Tibial nerve (tissue), 4 donors: ENCODE results near the gene EPN1. TPM values are rescaled to one million over a fixed set of nuclear protein-coding genes. Genes with fewer than 3 reads are reported as not detected.

Source experiments
- DNase-seq, 2 donors: peaks; one replicate each; pipeline ENCODE4 v3.0.0-alpha.2; 2019; ENCODE audit warnings: low spot score in 2 of 2
- H3K27ac ChIP-seq, 4 donors: fragments of 200-600 bp; sonication (generic) in 3 of 4; one replicate each; pipeline ENCODE4 v1.5.1; 2017 to 2019; ENCODE audit warnings: mild to moderate bottlenecking in 1 of 4
- H3K27me3 ChIP-seq, 2 donors: fragments of 200-600 bp; sonication (generic) in 1 of 2; one replicate each; pipeline versions ENCODE4 v1.5.1 to v1.6.0; 2017 to 2019
- H3K36me3 ChIP-seq, 3 donors: fragments of 200-600 bp; sonication (generic); one replicate each; pipeline ENCODE4 v1.5.1; 2018 to 2019
- H3K4me1 ChIP-seq, 4 donors: fragments of 200-600 bp; sonication (generic) in 3 of 4; one replicate each; pipeline ENCODE4 v1.5.1; 2017 to 2019
- H3K4me3 ChIP-seq, 4 donors: fragments of 200-600 bp; sonication (generic) in 3 of 4; one replicate each; pipeline ENCODE4 v1.5.1; 2017 to 2019; ENCODE audit warnings: mild to moderate bottlenecking in 1 of 4, moderate library complexity in 1 of 4
- H3K9me3 ChIP-seq, 4 donors: fragments of 200-600 bp; sonication (generic) in 3 of 4; one replicate each; pipeline ENCODE4 v1.5.1; 2017 to 2019
- CTCF ChIP-seq, 5 experiments: fragments of 200-600 bp in 3 of 5; fragments of 450-650 bp in 2 of 5; sonication (generic) in 3 of 5; IDR thresholded peaks; one replicate each; pipeline ENCODE4 v1.5.1; 2016 to 2019; ENCODE audit warnings: antibody characterized with exemption in 5 of 5, mild to moderate bottlenecking in 3 of 5, moderate library complexity in 2 of 5
- EP300 ChIP-seq, 2 donors: sonication (generic); formaldehyde crosslinking; IDR thresholded peaks; one replicate each; pipeline ENCODE4 v1.6.1; 2017; ENCODE audit warnings: antibody characterized with exemption in 2 of 2, mild to moderate bottlenecking in 1 of 2
- POLR2A ChIP-seq, 2 donors: fragments of 450-650 bp; IDR thresholded peaks; one replicate each; pipeline ENCODE4 v1.6.1; 2017; ENCODE audit warnings: antibody characterized with exemption in 2 of 2, mild to moderate bottlenecking in 2 of 2, moderate library complexity in 2 of 2
- WGBS, 2 donors: methylation state at CpG; one replicate each; pipeline ENCODE4 v1.1.5; 2018; 5-methylcytosine and 5-hydroxymethylcytosine counted together
- total RNA-seq, 4 donors: library from RNA; depleted of rRNA; stranded (reverse); fragments of >200 nt; gene quantifications; one replicate each; pipeline ENCODE4 v1.1.0, GENCODE V29; 2016

The EPN1 gene
- total RNA-seq, 4 donors from 2014 or later, result 92.0 to 164 (median 118) TPM

GRCh38 chr19:55667511-55667910, 7.5 kb upstream of the EPN1 start:
- Histone ChIP-seq H3K4me1 (peaks cover 0 to 9% (median 0%) of the 10 kb centered on the region in 4 donors), H3K36me3 (peaks cover 8 to 93% (median 49%) of the 10 kb centered on the region in 3 donors), H3K27ac (peak overlapping the region in 1 of 4 donors; percentile 16), H3K4me3 (no peak overlapping the region), H3K9me3 (no peaks in the 10 kb centered on the region), H3K27me3 (no peaks in the 10 kb centered on the region)
- TF ChIP-seq CTCF (IDR thresholded peaks at IDR 0.05) (no peak), POLR2A (IDR thresholded peaks at IDR 0.05) (no peak), EP300 (IDR thresholded peaks at IDR 0.05) (no peak)
- DNase-seq, result no peak
- 86 to 89% methylated on average over 10 to 12 of the region's 12 CpGs for WGBS, 2 donors

GRCh38 chr19:55667958-55668357, 7.1 kb upstream of the EPN1 start:
- Histone ChIP-seq H3K4me1 (peaks cover 0 to 9% (median 0%) of the 10 kb centered on the region in 4 donors), H3K27me3 (no peaks in the 10 kb centered on the region), H3K27ac (peak overlapping the region in 1 of 4 donors; percentile 16), H3K36me3 (peaks cover 6 to 89% (median 44%) of the 10 kb centered on the region in 3 donors), H3K9me3 (no peaks in the 10 kb centered on the region), H3K4me3 (no peak overlapping the region)
- no peak for DNase-seq
- TF ChIP-seq CTCF (IDR thresholded peaks at IDR 0.05) (no peak), POLR2A (IDR thresholded peaks at IDR 0.05) (no peak), EP300 (IDR thresholded peaks at IDR 0.05) (no peak)
- WGBS, 2 donors, result 81 to 84% methylated on average over 10 to 11 of the region's 11 CpGs

- Histone ChIP-seq H3K27ac (no peak overlapping the region), H3K9me3 (no peaks in the 10 kb centered on the region), H3K4me1 (peaks cover 0 to 14% (median 2%) of the 10 kb centered on the region in 4 donors), H3K4me3 (no peak overlapping the region), H3K36me3 (peaks cover 6 to 89% (median 41%) of the 10 kb centered on the region in 3 donors), H3K27me3 (no peaks in the 10 kb centered on the region)
- no peak for TF ChIP-seq POLR2A (IDR thresholded peaks at IDR 0.05)
- TF ChIP-seq CTCF (IDR thresholded peaks at IDR 0.05), result no peak
- TF ChIP-seq EP300 (IDR thresholded peaks at IDR 0.05), result no peak
- DNase-seq, result no peak
- 82 to 85% methylated on average over 21 to 28 of the region's 30 CpGs for WGBS, 2 donors
These were observed 6.2 kb upstream of the EPN1 start for GRCh38 chr19:55668603-55669348.

- peaks cover 6 to 84% (median 40%) of the 10 kb centered on the region in 3 donors for H3K36me3 ChIP-seq
- WGBS, 2 donors, result 82 to 84% methylated on average over 36 to 43 of the region's 43 CpGs
These were observed 5.4 kb upstream of the EPN1 start for GRCh38 chr19:55669418-55670279.

More at GRCh38 chr19:55669418-55670279, 5.4 kb upstream of the EPN1 start:
- Histone ChIP-seq H3K4me1 (peaks cover 0 to 23% (median 6%) of the 10 kb centered on the region in 4 donors), H3K9me3 (no peaks in the 10 kb centered on the region), H3K4me3 (no peak overlapping the region), H3K27ac (no peak overlapping the region), H3K27me3 (no peaks in the 10 kb centered on the region)
- no peak for TF ChIP-seq POLR2A (IDR thresholded peaks at IDR 0.05)
- TF ChIP-seq EP300 (IDR thresholded peaks at IDR 0.05), result no peak
- no peak for TF ChIP-seq CTCF (IDR thresholded peaks at IDR 0.05)
- no peak for DNase-seq
